Cerebellar cortex (tissue), 1 donor: Measurements from ENCODE around the gene NUP188.

Source experiments
- DNase-seq: peaks from one replicate; pipeline ENCODE4 v3.0.0-alpha.2; 2015; ENCODE audit warnings: low spot score

NUP188 gene

GRCh38 chr9:128947527-128948301, at the start of gene NUP188, which contains the start of gene DOLK:
Gene NUP188, plus strand, starts transcription at chr9:128947699. Its CDS starts 21 bp downstream, at chr9:128947720.
Gene DOLK, minus strand, starts transcription at chr9:128947603. Its CDS starts 300 bp downstream, at chr9:128947303.
- peak; percentile 91 for DNase-seq

GRCh38 chr9:128898382-128898781, 49.1 kb upstream of the NUP188 start:
- no peak for DNase-seq

DNA sequence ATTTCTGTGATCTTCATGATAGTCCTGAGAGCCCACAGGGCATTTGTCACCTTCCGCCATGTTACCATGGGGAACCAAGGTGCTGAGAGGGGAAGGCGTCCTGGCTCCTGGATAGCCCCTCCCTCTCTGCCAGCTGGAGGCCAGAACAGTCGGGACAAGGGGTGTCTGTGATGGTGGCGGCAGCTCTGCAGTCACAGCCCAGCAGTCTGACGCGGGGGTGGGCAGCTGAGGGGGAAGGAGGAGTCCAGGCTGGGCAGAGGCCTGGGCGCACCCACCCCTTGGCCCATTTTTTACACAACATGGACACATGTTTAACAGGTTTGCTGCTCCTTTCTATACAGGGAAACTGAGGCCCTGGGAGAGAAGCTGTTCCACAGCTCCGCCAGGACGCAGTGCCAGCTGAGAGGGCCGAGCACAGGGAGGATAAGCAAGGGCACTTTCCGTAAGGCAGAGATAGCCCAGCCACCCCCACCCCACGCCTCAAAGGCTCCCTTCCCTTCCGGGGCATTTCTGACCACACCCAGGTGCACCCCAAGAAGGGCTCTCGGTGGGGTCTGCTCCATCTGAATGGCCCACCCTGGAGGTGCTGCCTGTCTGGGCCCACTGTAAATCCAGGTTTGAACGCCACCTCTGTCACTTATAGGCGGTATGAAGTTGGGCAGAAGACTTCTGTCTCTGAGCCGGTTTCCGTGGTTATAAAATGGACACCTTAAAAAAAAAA, 48.5 kb upstream of the NUP188 start:
- no peak for DNase-seq

- no peak for DNase-seq
These were observed 47.8 kb upstream of the NUP188 start for GRCh38 chr9:128899566-128900322.

GRCh38 chr9:128901379-128901778, 46.1 kb upstream of the NUP188 start:
- DNase-seq = no peak

GRCh38 chr9:128901822-128902221, 45.7 kb upstream of the NUP188 start:
- DNase-seq = no peak

DNA sequence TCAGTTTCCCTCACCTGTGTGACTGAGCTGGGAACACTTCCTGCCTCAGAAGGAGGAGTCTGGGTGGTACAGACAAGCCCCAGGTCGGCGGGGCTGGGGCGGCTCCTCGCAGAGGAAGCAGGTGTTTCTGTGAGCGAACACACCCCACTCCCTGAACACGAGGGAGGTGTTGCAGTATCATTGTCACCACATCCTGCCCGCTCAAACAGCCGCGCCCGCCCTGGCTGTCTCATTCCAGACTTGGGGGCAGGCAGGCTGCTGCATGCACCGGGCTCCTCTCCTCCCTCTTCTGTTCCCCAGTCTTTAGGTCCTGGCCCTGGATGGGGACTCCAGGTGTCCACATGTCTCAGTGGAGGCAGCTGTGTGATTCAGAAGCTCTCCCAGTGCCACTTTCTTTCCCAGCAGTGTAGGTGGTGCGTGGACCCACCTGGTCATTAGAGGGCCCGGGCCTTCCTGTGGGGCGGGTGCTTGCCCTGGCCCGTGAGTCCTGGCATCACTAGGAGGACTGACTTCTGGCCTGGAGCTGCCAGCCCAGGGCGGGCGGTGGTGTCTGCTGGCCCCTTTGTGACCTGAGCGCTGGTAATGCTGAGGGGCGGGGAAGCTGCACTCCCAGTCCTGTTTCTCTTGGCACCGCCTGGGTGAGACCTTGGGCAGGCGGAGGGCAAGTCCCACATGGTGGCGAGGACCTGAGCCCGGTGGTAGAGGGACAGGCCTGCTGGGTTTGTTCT, 45.0 kb upstream of the NUP188 start:
- DNase-seq = no peak

DNA sequence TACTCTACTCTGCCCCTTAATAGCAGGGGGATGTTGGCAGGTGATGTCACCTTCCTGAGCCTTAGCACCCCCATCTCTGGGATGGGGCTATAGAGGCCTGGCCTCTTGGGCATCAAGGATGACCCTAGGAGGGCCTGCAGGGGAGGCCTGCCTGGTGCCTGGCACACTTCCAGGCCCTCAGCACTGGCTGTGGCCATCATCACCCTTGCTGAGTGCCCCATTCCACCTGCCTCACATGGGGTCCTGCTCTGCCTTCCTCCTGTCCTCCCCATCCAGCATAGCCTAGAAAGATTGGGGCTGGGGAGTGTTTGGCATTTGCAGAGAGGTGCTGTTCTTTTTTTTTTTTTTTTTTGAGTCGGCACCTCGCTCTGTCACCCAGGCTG, 44.4 kb upstream of the NUP188 start:
- DNase-seq = no peak

- DNase-seq = no peak
These were observed 43.5 kb upstream of the NUP188 start for GRCh38 chr9:128903871-128904620.

DNA sequence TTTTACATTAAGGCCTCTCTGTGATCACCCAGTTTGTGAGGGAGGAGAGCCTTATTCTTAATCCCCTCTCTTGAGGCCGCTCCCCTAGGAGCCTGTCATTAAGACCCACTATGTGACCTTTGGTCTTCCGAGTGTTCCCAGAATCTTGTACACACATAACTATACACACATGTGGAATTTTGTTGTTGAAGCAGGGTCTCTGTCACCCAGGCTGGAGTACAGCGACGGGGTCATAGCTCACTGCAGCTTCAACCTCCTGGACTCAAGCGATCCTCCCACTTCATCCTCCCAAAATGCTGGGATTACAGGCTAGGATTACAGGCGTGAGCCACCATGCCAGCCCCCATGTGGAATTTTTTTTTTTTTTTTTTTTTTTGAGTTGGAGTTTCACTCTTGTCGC, 41.5 kb upstream of the NUP188 start:
- no peak for DNase-seq

DNA sequence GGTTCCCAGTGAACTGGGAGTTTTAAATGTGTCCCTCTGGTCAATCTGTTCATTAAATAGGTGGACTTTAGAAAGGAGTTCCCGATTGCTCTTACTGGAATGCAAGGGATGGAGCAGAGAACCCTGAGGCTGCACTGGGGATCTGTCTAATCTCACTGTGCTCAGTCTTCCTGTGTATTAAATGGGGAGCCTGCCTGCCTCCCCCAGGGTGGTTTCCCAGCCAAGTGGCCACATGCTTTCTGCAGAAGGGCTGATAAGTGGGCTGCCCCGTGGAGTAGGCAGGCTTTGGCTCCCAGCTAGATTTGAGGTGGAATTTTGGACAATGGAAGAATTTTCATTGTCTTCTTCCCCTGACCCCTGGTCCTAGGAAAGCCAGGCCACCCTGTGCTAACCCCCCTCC, 40.8 kb upstream of the NUP188 start:
- DNase-seq = no peak

DNA sequence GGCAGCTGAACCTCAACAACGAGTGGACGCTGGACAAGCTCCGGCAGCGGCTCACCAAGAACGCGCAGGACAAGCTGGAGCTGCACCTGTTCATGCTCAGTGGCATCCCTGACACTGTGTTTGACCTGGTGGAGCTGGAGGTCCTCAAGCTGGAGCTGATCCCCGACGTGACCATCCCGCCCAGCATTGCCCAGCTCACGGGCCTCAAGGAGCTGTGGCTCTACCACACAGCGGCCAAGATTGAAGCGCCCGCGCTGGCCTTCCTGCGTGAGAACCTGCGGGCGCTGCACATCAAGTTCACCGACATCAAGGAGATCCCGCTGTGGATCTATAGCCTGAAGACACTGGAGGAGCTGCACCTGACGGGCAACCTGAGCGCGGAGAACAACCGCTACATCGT, 39.1 kb upstream of the NUP188 start:
- no peak for DNase-seq

- DNase-seq = no peak
These were observed 37.6 kb upstream of the NUP188 start for GRCh38 chr9:128909859-128910258.

DNA sequence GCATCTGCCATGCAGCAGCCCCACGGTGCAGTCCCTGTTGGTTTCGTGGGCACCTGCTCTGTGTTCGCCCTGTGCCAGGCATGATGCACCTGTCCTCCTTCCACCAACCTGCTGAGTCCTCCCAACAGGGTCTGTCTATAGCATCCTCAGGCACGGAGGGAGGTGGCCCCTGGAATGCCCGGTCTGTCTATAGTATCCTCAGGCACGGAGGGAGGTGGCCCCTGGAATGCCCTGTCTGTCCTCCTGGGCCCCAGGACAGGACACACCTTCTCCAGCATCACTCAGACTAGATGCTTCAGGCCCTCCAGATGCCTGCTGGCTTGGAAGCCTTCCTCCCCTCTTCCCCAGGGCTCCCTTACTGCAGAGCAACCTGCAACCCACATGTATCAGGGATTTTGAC, 36.6 kb upstream of the NUP188 start:
- DNase-seq = no peak

- no peak for DNase-seq
These were observed 35.9 kb upstream of the NUP188 start for GRCh38 chr9:128911529-128912035.

DNA sequence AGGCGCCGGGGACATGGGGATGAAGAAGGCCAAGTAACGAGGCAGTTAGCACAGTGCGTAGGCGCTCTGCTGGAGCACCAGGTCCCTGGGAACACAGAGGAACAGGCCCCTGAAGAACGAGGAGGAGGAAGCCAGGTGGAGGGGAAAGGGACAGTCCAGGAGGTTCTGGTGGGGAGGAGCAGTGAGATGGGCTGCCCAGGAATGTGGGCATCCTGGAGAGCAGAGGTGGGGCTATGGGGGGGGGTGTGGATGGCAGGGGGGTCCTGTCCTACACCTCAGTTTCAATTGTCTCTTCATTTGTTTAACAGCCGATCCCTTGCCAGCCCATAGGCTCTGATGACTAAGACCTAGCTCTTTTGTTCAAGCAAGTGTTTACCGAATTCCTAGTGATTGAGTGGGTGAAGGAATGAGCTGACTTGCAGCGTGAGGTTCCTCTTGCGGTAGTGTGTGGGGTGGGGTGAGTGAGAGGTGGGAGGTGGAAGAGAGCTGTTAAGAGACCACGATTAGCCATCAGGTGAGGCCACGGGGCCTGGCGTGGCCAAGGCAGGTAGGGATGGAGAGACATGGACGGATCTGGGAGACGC, 35.1 kb upstream of the NUP188 start:
- DNase-seq = no peak

DNA sequence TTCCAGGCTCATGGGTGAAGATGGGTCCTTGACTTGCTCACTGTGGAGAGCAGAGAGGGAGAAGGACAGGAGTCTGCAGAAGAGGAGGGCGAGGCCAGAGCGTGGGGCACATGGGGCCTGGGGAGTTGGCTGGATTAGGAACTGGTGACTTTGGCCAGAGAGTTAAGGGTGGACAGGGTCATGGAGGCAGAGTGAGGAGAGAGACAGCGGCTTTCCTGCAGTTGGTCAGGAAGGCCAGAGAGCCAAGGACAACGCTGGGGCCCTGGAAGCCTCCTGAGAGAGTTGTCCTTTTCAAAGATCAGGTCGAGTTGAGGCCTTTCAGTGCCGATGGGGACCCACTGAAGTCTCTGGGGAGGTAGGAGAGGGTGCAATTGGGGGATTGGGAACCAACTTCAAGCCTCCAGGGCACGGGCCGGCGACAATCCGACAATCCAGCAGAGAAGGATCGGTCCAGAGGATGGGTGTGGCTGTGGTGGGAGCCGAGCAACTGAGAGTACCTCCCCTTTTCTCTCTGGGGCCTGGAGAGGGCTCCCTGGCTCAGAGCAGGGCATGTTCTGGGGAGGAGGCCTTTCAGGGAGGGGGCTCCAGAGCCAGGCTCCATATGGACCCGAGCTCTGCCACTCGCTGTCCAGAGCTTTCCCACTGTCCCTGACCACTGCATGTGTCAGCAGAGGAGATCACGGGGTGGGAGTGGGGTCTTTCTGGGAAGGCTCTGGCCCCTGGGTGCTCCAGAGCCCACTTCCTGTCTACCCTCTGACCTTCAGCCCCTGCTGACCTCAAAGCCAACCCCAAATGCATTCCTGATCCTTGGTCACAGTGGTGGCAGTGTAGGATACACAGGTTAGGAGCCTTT, 34.2 kb upstream of the NUP188 start:
- no peak for DNase-seq

GRCh38 chr9:128913995-128914772, 33.3 kb upstream of the NUP188 start:
- DNase-seq = no peak

GRCh38 chr9:128916204-128916603, 31.3 kb upstream of the NUP188 start:
- DNase-seq = peak; percentile 62
